T-helper 2 cell treated with Interferon-gamma antibody and Interleukin-4, amounts not matched to agents 100 ng/mL and 5 ng/mL, for 36 hours (primary cell): ENCODE data around the gene PRAC2. TPM values are rescaled to one million over a fixed set of nuclear protein-coding genes. Genes with fewer than 3 reads are reported as not detected.

Experiments used
- intact Hi-C: fragments of 100-400 bp; cut with micrococcal nuclease; formaldehyde crosslinking; loops from one replicate; pipeline ENCODE4 v1.15.1; 2023
- total RNA-seq: library from RNA; stranded (reverse); gene quantifications from 2 replicates; pipeline ENCODE4 v1.2.3, GENCODE V29; 2022

The PRAC2 gene
- total RNA-seq, 1 donor from 2014 or later, result not detected

DNA sequence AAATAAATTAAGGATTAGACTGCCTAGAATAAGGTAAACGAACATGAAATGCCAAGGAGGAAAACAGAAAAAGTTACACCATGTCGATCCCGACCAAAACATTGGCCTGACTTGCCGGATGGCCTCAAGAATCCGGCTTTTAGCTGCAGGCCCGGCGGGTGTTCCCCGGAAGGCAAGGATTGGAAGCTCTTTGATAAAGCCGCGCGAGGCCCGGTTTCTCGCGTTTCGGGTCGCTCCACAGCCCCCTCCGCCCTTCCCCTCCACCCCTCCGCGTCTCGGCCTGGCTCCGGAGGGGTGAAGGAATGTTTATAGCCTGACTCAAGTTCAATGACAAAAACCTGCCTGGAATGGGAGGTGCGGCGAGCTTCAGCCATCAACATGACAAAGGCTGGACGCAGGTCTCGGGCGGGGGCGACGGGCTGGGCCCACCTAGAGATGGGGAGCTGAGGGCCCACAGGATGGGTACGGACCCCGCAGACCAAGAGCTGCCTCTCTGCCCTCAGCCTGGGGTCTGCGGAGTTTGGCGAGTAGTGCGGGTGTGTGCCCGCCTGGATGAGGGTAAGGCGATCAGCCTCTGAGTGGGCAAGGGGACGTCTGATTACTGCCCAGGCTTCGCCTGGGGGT, 3.2 kb upstream of the PRAC2 start:
- intact Hi-C loops, result loop anchor here (2.0 to 10.0 kb wide), 4 partner anchors 29 to 1245 kb away; partner anchors contain the start of genes DLX4 and IGF2BP1

DNA sequence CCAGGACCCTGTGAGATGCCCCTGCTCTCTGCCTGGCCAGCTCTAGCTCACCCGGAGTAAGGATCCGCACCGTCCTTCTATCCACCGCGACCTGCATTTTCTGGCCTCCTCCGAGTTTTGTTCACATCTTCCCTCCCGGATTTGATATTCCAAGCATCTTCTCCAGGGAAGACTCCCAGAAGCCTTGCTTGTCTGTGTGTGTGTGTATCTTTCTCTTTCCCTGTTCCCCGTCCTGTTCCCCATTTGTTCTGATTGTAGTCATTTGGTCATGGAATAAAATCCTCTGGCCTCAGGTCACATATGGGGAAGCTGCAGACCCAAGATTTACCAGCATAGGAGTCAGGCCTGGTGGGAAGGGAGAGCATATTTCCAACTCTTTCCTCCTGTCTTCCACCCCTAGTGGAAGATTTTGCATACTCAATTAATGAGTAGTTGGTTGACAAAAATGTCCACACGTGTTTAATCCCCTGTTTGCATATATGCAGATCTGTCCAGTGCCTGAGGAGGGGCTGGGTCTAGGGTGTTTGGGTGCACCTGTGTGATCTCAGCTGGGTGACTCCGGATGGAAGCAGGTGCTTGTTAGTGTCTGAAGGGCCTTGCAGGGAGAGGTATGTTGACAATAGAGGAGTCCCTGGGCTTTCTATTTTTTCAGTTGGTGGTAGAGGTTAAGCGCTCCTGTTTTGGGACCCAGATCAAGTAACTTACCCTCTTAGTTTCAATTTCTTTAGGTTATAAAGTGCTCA, 2.5 kb upstream of the PRAC2 start:
- intact Hi-C loops, result loop anchor here (5.0 to 10.0 kb wide), 3 partner anchors 78 to 1244 kb away; partner anchors contain the start of genes DLX4 and IGF2BP1

DNA sequence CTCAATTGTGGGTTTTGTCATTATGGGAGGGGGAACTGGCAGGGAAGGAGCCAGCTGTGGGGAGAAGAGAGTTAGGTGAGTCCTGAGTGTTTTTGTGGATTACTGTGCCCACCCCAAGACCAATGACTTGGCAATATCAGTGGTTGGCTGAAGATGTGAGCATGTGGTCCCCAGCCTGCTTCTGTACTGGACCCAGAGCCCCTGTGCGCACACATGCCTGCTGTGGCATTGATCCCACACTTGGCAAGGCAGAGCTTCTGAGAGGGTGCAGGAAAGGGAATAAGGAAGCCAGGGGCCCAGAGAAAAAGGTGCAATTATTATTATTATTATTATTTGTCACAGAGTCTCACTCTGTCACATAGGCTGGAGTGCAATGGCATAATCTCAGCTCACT, 2.0 kb upstream of the PRAC2 start:
- intact Hi-C loops, result loop anchor here (5.0 to 10.0 kb wide), 3 partner anchors 79 to 1244 kb away; partner anchors contain the start of genes DLX4 and IGF2BP1

DNA sequence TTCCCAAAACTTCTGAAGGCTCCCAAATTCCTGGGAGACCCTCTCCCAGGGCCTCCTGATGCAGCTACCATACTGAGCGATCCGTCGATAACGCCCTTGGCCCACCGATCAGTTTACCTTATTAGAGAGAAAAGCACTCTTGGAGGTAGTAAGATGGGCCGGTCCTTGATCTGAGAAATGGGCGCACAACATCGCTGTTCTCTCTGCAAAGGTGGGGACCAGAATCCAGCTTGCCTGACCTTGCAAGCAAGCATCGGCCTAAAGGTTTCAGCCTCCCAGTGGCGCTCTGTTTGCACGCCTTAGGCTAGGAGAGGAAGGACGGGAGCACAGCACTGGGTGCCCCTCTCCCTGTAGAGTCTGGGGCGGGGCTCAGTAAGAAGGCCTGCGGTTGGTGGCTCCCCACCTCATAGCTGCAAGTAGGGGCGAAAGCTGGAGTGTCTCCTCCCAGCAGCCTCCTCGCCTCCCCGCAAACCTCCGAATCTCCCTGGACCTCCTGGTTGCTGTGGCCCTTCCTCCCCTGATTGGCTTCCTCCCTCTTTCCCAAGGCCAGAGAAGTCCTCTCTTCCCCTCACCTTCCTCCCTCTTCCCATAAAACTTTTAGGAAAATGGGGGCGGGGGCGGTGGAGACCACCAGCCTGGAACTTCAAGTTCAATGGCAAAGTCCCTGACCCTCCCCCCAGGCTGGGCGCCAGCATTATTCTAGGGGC, 631 bp upstream of the PRAC2 start, which contains the start of gene PRAC1:
TSS of gene PRAC1 (minus strand) at position 318 of the 707 bp plus-strand sequence. CDS start at position 192, 126 bp downstream.
- intact Hi-C loops, result loop anchor here (5.0 to 10.0 kb wide), 3 partner anchors 80 to 1242 kb away; partner anchors contain the start of genes DLX4 and IGF2BP1

DNA sequence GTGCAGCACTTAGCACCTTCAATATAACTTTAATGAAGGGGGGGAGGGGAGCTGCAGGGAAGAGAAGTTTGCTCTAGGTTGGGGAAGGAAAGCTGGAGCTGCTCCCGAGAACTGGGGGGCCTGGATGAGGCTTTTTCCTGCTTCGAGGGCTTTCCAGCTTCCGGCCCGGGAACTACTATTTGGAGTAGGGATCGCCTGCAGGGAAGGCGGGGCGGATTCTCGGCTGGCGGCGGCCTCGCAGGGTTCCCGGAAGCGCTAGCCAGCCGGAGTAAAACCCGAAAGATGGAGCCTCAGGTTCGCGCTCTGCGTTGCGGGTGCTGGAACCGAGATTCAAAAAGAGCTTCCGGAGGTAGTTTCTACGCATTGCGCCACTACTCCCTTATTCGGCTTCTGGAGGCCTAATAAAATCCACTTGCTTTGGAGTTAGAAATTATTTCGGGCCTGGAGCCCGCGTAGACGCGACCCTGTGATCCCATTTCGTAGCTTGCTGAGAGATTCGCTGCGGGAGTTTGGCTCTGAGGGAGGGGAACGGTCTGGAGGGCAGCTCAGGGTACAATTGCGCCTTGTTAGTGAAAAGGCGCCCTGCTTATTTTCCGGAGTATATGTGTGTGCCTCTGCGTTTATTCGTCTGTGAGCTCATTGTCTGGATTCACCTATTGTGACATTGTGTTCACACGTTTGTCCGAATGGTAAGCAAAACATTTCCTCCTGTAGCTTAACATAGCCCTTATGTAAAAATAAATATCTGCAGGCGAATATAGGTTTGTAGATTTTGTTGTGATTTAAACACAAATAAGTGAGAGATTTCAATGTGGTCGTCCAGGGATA, 652 bp downstream of the PRAC2 start:
- intact Hi-C loops, result loop anchor here (1.0 to 10.0 kb wide), 4 partner anchors 81 to 1241 kb away; partner anchors contain the start of genes DLX4 and IGF2BP1

DNA sequence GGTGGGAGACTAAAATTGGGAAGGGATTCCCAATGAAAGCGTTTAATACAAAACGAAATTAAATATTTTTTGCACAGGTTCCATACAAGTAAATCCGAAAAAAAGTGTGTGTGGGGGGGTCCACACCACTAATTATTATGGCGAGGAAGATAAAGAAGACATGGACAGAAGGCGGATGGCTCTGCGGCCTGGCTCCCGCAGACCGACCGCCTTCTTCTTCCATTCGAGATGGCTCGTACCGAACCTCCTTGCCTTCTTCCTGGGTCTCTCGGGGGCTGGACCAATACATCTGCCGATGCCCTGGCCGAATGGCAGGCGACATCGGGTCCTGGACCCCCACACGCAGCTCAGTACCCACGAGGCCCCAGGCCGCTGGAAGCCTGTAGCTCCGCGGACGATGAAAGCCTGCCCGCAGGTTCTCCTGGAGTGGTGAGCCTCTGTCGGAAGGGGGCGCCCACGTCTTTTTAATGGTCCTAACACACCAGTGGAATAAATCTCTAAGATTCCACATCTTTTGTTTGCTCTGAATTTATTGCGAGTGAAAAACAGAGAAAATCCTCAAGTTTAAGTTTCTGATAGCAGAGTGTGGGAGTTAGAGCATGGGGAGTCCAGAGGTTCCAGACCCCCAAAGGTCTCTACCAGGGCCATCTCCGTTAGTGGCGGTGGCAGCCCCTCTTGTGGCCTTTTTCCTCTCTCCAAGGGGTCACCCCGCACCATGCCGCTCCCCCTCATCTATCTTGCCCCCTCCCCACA, 1.4 kb downstream of the PRAC2 start:
- intact Hi-C loops, result loop anchor here (1.0 to 10.0 kb wide), 5 partner anchors 82 to 1240 kb away; partner anchors contain the start of genes DLX4, HOXB7 and IGF2BP1

DNA sequence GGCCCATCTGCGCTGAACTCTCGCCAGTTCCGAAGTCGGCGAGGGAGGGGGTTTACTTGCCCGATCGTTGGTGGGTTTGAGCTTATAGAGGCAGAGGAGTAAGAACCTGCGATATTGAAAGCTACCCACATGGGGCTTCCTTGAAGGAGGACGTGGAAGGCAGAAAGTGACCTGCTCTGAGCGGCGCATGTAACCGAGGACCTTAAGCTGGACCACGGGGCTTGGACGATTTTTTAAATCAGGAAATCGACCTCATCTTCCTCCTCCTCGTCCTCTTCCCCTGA, 2.0 kb downstream of the PRAC2 start:
- intact Hi-C loops, result loop anchor here (5.0 to 10.0 kb wide), 3 partner anchors 113 to 1240 kb away; partner anchors contain the start of genes DLX4, HOXB7 and IGF2BP1

DNA sequence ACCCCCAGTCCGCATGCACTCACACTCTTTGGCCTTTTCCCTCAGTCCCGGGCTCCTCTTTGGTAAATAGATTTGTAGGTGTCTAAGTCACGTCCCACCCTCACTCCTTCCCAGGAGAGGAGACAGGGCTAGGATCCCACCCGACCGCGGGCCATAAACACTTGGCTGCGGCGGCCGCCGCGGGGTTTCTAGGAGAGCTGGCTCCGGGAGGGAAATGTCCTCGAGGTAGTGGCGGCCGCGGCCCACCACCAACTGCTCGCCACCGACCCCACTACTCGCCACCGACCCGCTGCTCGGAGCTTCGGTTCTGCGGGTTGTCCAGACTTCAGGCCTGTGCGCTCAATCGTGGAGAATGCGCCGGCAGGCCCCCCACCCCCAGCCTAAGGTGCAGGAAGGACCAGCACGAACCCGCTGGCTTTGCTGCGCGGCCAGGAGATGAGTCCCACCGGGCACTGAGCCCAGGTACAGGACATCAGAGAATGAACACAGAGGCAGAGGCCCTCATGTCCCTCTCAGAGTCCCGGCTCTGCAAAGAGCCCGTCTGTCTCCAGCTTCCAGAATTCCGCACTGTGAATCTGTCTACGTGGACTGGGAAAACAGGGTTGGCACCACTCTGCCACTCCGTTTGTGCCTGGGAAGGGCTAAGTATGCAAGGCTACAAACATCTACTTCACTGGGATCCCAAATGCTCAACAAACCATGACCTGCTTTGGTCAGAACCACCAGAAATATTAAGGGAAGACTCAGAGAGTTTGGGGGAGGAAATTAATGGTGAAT, 2.5 kb downstream of the PRAC2 start:
- intact Hi-C loops, result loop anchor here (5.0 to 10.0 kb wide), 3 partner anchors 113 to 1239 kb away; partner anchors contain the start of genes DLX4, HOXB7 and IGF2BP1

DNA sequence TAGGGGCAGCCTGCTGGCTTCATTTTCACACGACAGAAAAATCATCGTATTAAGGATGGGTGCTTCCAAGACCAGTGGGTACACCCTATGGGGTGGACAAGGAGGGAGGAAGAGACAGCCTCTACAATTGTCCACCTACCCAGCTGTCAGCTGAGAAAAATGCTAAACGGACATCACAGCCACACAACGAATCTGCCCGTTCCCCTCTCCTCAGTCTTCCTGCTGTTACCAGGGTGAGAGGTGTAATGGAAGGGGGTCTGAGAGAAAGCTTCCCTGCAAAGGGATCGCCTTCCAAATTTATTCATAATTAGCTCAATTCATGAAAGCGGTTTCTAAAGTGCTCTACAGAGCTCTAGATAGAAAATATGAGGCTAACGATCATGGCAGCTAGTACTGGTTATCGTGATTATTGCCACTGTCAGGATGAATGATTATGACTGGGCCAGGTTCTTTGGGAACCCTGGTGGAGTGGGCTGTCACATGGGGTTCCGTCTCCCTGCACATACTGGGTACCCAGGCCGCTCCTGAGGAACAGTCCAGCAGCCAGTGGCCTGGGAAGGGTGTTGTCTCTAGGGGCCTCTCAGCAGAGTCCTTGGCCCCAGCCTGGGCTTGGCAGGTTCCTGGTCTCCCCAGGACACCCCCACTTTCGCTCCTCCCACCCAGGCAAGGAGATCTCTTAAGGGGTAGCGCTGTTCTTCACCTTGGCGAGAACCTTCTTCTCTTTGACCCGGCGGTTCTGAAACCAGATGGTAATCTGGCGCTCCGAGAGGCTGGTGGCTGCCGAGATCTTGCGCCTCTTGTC, 3.3 kb downstream of the PRAC2 start:
- intact Hi-C loops, result loop anchor here (5.0 to 10.0 kb wide), 3 partner anchors 114 to 1238 kb away; partner anchors contain the start of genes DLX4, HOXB7 and IGF2BP1

DNA sequence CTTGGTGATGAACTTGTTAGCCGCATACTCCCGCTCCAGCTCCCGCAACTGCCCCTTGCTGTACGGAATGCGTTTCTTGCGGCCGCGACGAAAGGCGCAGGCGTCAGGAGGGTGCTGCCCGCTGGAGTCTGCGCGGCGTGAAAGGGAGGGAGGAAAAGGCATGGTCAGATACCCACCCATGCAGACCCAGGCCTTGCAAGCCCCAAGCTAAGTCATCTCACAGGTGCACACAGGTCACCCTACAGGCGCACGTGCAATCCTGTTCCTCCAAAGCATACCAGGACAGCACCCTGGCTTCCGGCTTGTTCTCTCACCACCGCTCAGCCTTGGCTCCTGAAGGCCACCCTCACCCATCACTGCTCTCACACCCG, 3.9 kb downstream of the PRAC2 start:
- intact Hi-C loops, result loop anchor here (5.0 to 10.0 kb wide), 3 partner anchors 115 to 1238 kb away; partner anchors contain the start of genes DLX4, HOXB7 and IGF2BP1

DNA sequence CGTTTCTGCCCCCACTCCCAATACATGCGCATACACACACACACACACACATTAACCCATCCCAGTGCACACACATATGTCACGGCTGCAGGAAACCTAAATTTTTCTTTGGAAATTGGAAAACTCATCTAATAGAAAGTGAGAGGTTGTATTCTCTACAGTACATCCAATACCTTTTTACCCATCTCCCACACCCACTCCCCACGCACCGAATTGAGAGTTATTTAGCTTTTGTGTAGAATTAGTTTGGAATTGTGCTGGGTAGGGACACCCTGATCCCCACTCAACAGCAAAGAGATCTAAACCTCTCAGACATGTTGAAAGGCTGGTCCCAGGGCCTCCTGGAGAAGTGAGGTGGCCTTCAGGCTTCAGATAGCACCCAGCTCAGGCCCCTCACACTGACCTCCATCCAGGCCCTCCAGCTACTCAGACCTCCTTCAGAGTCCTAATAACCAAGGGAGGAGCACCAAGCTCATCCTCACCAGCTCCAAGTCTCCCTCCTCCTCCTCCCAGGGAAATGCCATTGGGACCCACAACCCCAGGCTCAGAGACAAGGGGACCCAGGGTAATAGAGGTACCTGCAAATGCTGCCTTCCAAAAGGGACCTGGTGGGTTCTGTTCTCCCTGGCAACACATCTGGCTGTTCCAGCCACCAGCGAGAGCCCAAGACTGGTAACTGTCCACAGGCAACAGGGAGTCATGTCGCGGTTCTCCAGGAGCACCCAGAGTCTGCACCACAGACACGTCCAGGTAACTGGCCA, 4.6 kb downstream of the PRAC2 start:
- intact Hi-C loops, result loop anchor here (5.0 to 10.0 kb wide), 3 partner anchors 115 to 1237 kb away; partner anchors contain the start of genes DLX4, HOXB7 and IGF2BP1

DNA sequence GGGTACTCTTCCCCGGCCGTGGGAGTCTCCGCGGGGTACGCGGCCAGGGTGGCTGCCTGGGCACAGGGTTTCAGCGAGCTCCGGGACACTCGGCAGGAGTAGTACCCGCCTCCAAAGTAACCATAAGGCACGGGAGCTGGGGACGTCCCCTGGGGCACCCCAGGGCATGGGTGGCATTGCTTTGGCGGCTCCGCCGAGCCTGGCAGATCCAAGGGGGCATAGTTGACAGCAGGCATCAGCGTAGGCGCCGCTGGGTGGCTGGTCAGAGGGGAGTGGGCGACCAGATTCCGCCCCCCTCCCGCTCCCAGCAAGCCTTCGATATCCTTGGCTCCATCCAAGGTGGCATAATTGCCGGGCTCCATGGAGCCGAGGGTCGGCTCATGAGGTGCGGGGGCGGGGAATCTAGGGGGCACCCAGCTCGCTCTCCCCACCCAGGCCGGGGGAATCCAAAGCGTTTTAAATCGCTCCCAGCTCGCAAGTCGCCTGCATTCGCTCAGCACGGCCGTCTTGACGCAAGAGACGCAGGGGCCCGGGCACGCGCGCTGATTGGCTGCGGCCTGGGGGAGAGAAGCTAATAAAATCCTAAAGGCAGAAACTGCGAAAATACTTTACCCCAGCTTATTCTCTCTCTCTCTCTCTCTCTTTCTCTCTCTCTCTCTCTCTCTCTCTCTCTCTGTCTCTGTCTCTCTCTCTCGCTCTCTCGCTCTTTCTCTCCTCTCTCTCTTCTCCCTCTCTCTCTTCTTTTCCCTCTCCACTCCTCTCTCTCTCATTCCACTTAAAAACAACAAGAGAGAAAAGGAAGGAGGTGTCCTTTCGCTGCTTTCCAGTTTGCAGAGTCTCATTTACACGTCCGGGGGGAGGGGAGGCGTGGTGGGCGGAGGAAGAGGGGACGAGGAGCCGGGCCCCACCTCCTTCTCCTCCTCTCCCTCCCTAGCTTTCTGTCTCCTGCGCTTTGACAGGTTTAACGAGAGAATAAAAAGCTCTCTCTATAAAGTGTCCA, 5.5 kb downstream of the PRAC2 start, which contains the start of gene HOXB13:
TSS of gene HOXB13 (minus strand) at position 519 of the 1,000 bp plus-strand sequence. CDS start at position 362, 157 bp downstream.
- intact Hi-C loops, result loop anchor here (5.0 to 10.0 kb wide), 3 partner anchors 116 to 1236 kb away; partner anchors contain the start of genes DLX4, HOXB7 and IGF2BP1

DNA sequence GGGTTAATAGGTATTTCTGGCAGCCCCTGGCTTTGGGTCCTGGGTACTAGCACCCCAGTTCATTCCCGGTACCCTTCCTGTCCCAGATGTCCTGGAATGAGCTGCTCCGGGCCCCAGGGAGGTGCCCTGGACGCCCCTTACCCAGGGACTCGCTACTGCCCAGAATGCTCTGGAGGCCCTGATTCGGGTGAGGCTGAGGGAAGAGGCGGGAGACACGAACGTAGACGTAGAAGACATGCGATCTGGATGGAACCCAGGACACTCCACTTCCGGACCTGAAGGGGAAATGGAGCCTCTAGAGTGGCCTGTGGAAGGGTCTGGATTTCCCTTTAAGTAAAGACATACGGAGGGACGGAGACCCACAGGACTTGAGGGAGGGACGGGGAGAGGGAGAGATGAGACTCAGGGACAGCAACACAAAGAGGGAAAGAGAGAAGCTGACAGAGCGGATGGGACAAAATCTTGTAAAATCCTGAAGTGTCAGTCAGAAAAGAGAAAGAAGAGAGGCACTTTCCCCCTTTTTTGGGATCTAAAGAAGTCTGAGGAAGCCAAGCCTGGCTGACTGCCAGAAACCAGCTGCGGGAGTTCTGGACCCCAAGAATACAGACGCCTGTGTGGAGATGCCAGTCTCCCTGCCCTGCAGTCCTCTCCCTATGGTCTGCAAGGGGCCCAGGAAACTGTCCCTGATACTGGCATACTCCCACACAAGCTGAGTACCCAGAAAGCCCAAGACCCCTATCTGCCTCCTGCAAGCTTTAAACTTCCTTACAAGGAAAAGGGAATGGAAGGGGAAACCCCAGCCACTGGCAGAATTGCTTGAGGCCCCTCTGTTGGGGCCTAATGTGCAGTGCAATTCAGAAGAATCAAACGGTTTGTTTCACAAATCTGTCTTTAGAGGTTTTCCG, 6.6 kb downstream of the PRAC2 start:
- intact Hi-C loops, result loop anchor here (5.0 to 10.0 kb wide), 3 partner anchors 117 to 1235 kb away; partner anchors contain the start of genes DLX4, HOXB7 and IGF2BP1

DNA sequence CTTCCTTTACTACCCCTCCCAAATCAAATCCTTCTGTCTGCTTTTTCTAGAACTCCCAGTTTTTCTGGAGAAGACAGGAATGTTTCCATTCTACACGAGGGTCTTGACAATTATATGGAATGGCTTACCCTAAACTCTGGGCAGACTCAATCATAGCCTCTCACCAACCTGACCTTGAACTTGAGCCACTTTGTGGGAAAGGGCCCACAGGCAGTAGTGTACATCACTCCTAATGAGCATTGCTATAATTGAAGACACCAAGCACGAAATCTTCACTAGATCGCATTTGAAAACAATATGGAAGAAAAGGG, 7.2 kb downstream of the PRAC2 start:
- intact Hi-C loops, result no loop called here

DNA sequence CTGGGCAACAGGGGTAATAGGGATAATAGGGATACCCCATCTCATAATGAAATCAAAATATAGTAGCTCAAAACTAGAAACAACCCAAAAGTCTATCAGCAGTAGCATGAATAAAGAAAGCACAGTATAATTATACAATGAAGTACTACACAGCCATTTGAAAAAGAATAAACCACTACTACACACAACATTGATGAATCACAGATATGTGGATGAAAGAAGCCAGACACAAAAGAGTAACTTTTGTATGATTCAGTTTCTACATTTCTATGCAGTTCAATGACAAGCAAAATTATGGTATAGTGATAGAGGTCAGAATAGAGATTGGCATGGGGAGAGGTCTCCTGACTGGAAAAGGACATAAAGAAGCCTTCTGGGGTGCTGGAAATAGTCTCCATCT, 8.4 kb downstream of the PRAC2 start:
- intact Hi-C loops, result no loop called here
